ENCODE data around the gene KSR2.

DNA sequence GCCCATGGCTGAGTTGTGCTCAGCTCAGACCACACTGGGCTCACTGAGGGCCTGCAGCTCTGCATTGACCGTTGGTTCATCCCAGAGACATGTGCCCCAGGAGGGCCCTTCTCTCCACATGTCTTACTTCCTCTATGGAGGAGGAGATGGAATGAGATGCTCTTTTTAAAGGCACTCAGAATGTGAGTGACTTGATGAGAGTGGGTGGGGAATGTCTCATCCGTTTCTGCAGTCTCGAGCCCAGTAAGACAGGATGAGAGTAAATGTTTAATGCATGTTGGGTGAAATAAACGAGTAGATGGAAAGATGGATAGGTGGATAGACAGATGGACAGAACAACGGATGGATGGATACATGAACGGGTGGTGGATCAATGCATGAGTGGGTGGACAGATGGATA, 538.5 kb downstream of the KSR2 start:
- TF ChIP-seq, protein P1, sequence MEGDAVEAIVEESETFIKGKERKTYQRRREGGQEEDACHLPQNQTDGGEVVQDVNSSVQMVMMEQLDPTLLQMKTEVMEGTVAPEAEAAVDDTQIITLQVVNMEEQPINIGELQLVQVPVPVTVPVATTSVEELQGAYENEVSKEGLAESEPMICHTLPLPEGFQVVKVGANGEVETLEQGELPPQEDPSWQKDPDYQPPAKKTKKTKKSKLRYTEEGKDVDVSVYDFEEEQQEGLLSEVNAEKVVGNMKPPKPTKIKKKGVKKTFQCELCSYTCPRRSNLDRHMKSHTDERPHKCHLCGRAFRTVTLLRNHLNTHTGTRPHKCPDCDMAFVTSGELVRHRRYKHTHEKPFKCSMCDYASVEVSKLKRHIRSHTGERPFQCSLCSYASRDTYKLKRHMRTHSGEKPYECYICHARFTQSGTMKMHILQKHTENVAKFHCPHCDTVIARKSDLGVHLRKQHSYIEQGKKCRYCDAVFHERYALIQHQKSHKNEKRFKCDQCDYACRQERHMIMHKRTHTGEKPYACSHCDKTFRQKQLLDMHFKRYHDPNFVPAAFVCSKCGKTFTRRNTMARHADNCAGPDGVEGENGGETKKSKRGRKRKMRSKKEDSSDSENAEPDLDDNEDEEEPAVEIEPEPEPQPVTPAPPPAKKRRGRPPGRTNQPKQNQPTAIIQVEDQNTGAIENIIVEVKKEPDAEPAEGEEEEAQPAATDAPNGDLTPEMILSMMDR (IDR thresholded peaks at IDR 0.05), result no peak
- TF ChIP-seq EZH2 (IDR thresholded peaks at IDR 0.05) (no peak), EZH2phosphoT487 (IDR thresholded peaks at IDR 0.05) (no peak)
